ENCODE results near the gene C11orf58. TPM values are rescaled to one million over a fixed set of nuclear protein-coding genes. Genes with fewer than 3 reads are reported as not detected.

The C11orf58 gene
- total and polyA plus RNA-seq, 3 experiments from 2014 or later = 144 to 188 (median 163) TPM

DNA sequence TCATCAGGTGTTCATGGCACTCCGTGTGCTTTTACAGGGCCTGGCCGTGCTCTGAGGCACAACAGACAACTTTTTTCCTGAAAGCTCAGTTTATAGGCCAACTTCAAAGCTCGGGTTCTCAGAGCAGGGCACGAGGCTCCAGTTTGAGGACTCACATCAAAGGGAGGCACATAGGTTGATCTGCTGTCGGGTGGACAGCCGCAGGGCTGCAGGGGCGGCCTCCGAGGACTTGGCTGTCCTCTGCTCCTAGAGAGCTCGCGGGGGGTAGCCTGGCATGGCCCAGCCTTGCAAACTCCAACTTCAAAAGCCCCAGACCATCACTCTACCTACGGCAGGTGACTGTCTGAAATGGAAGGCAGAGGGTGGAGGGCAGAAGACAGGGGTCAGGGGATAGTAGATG lies 31.6 kb downstream of the C11orf58 start:
- ChIA-PET POLR2A (no interaction called here), CTCF (interaction anchor here (1.2 kb wide), 1 partner anchor 10 kb away, joined by 3 read pairs; no protein-coding TSS in a partner anchor)
- H3K27me3 ChIP-seq (ENCODE audit: insufficient read depth, low read length, poor library complexity, severe bottlenecking) = no peaks in the 10 kb centered on the region
- Mint-ChIP-seq H3K4me1 (no peaks in the 10 kb centered on the region), H3K4me3 (no peak overlapping the region), H3K27ac (peak overlapping the region in 1 of 8 donors; percentile 19), H3K36me3 (no peaks in the 10 kb centered on the region), H3K9me3 (no peaks in the 10 kb centered on the region), H3K27me3 (peaks cover 4 to 16% of the 10 kb centered on the region in 2 donors)
- no peak for DNase-seq
- H3K36me3 ChIP-seq (ENCODE audit: insufficient read depth, low read length) = no peaks in the 10 kb centered on the region
- H3K4me3 ChIP-seq (ENCODE audit: low read length) = no peak overlapping the region
- no peaks in the 10 kb centered on the region for H3K9me3 ChIP-seq (ENCODE audit: low read length)
- no peaks in the 10 kb centered on the region for H3K4me1 ChIP-seq (ENCODE audit: insufficient read depth, low read length)
- H3K27ac ChIP-seq (ENCODE audit: low read depth, low read length) = no peak overlapping the region

GRCh38 chr11:16771350-16772140 lies 33.1 kb downstream of the C11orf58 start:
- Mint-ChIP-seq H3K27me3 (peaks cover 4 to 13% of the 10 kb centered on the region in 2 donors), H3K36me3 (no peaks in the 10 kb centered on the region), H3K4me1 (no peaks in the 10 kb centered on the region), H3K27ac (no peak overlapping the region), H3K9me3 (no peaks in the 10 kb centered on the region), H3K4me3 (no peak overlapping the region)
- Histone ChIP-seq H3K27ac (ENCODE audit: low read depth, low read length) (no peak overlapping the region), H3K4me1 (ENCODE audit: insufficient read depth, low read length) (no peaks in the 10 kb centered on the region), H3K4me3 (ENCODE audit: low read length) (no peak overlapping the region), H3K27me3 (ENCODE audit: insufficient read depth, low read length, poor library complexity, severe bottlenecking) (no peaks in the 10 kb centered on the region), H3K9me3 (ENCODE audit: low read length) (no peaks in the 10 kb centered on the region), H3K36me3 (ENCODE audit: insufficient read depth, low read length) (no peaks in the 10 kb centered on the region)
- ChIA-PET POLR2A (no interaction called here), CTCF (interaction anchor here (1.0 to 1.2 kb wide), 2 partner anchors 11 to 14 kb away, joined by 3 to 4 read pairs; no protein-coding TSS in a partner anchor)
- DNase-seq = no peak

GRCh38 chr11:16772141-16772512 lies 33.7 kb downstream of the C11orf58 start:
- no peaks in the 10 kb centered on the region for H3K4me1 ChIP-seq (ENCODE audit: insufficient read depth, low read length)
- H3K36me3 ChIP-seq (ENCODE audit: insufficient read depth, low read length) = no peaks in the 10 kb centered on the region
- no peaks in the 10 kb centered on the region for H3K9me3 ChIP-seq (ENCODE audit: low read length)
- Mint-ChIP-seq H3K27ac (peak overlapping the region in 1 of 8 donors; percentile 6), H3K4me1 (no peaks in the 10 kb centered on the region), H3K9me3 (no peaks in the 10 kb centered on the region), H3K4me3 (no peak overlapping the region), H3K36me3 (no peaks in the 10 kb centered on the region), H3K27me3 (peaks cover 4 to 13% of the 10 kb centered on the region in 2 donors)
- DNase-seq = no peak
- ChIA-PET CTCF (no interaction called here), POLR2A (no interaction called here)
- no peak overlapping the region for H3K27ac ChIP-seq (ENCODE audit: low read depth, low read length)
- no peak overlapping the region for H3K4me3 ChIP-seq (ENCODE audit: low read length)
- H3K27me3 ChIP-seq (ENCODE audit: insufficient read depth, low read length, poor library complexity, severe bottlenecking) = no peaks in the 10 kb centered on the region

DNA sequence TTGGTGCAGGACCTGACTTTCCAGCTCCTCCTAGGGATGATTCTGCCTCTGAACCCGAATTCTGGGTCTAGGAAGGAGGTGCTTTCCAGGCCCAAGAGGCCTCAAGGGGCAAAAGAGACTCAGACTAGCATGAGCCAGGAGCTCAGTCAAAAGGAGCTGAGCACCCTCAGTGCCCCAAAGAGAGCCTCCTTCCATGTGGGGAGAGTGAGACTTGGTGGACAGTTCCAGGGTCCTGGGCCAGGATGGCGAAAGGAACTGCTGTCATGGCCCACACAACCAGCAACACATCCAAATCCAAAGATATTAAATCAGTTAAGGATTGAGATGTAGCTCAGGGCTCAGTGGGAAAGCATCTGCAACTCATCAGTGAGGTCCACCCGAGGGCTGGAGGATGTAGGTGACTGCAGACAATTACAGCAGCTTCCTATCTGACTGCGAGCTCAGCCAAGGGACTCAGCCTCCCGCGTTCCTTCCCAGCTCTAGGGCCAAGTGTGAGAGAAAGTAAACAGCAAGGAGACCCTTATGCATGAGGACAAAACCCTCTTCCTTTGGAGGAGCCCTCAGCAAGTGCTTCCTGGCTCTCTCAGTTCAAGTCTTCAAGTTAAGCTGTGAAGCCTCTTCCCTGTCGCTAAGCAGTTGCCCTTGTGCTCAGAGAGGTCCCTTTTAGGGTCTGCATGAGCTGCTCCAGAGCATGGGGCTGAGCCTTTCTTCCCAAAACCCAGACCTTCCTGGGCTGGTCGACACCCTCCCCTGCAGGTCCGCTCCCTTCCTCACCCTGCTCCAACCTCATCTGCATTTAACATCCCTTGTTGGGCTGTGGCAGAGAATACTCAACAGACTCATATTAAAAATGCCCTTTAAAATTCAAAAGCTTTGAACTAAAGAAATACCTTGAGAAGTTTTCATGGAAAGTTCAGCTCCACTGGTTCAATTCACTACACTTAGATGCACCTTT lies 35.8 kb downstream of the C11orf58 start:
- no peaks in the 10 kb centered on the region for H3K4me1 Mint-ChIP-seq
- DNase-seq = no peak
- H3K4me3 Mint-ChIP-seq = no peak overlapping the region
- no peak overlapping the region for H3K27ac Mint-ChIP-seq
- Histone ChIP-seq H3K36me3 (ENCODE audit: insufficient read depth, low read length) (no peaks in the 10 kb centered on the region), H3K9me3 (ENCODE audit: low read length) (no peaks in the 10 kb centered on the region), H3K4me1 (ENCODE audit: insufficient read depth, low read length) (no peaks in the 10 kb centered on the region), H3K27ac (ENCODE audit: low read depth, low read length) (no peak overlapping the region), H3K4me3 (ENCODE audit: low read length) (no peak overlapping the region), H3K27me3 (ENCODE audit: insufficient read depth, low read length, poor library complexity, severe bottlenecking) (no peaks in the 10 kb centered on the region)
- CTCF ChIA-PET = interaction anchor here (0.5 to 1.7 kb wide), 3 partner anchors 11 to 109 kb away, joined by 3 to 12 read pairs (median 5); no protein-coding TSS in a partner anchor
- POLR2A ChIA-PET = no interaction called here
- no peaks in the 10 kb centered on the region for H3K36me3 Mint-ChIP-seq
- peaks cover 0 to 2% (median 0%) of the 10 kb centered on the region in 5 donors for H3K9me3 Mint-ChIP-seq
- peaks cover 1 to 12% of the 10 kb centered on the region in 2 donors for H3K27me3 Mint-ChIP-seq

GRCh38 chr11:16774936-16775613 lies 36.6 kb downstream of the C11orf58 start:
- Histone ChIP-seq H3K27me3 (ENCODE audit: insufficient read depth, low read length, poor library complexity, severe bottlenecking) (no peaks in the 10 kb centered on the region), H3K4me1 (ENCODE audit: insufficient read depth, low read length) (no peaks in the 10 kb centered on the region), H3K36me3 (ENCODE audit: insufficient read depth, low read length) (no peaks in the 10 kb centered on the region), H3K9me3 (ENCODE audit: low read length) (no peaks in the 10 kb centered on the region), H3K27ac (ENCODE audit: low read depth, low read length) (no peak overlapping the region), H3K4me3 (ENCODE audit: low read length) (no peak overlapping the region)
- no peak overlapping the region for H3K27ac Mint-ChIP-seq
- POLR2A ChIA-PET = no interaction called here
- DNase-seq = no peak
- peaks cover 0 to 2% (median 0%) of the 10 kb centered on the region in 5 donors for H3K9me3 Mint-ChIP-seq
- no peaks in the 10 kb centered on the region for H3K36me3 Mint-ChIP-seq
- H3K4me3 Mint-ChIP-seq = no peak overlapping the region
- no peaks in the 10 kb centered on the region for H3K4me1 Mint-ChIP-seq
- CTCF ChIA-PET = interaction anchor here (1.4 to 1.7 kb wide), 2 partner anchors 10 to 13 kb away, joined by 5 to 12 read pairs; no protein-coding TSS in a partner anchor
- H3K27me3 Mint-ChIP-seq = peaks cover 1 to 5% of the 10 kb centered on the region in 2 donors

DNA sequence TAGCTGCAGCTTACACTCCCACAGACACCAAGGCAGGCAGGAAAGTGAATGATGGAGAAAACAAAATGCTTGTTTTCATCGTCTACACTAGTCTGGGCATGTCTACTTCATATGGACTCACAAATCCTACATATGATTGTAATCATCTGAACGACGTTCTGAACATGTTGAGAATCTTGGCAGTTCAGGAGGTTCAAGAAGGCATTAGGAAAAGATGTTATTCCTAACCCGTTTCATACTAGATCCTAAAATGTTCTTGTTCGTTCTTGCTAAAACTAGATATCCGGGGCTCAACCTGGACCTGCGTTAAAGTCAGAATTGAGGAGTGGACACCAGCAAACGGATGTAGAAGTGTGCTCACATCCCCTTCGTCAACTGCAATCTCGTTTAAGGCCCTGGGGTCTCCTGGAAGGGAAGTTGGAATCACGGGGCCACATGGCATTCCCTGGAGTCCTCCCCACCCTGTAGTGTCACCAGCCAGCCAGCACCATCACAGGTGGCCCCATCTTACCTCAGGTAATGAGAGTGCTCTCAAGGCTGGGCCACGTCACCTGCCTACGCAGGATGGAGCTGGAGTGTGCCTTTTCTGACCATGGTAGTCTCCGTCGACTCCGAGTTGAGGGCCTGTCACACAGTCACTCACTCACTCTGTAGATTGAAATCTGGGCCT lies 37.3 kb downstream of the C11orf58 start:
- H3K4me1 ChIP-seq (ENCODE audit: insufficient read depth, low read length) = no peaks in the 10 kb centered on the region
- no peaks in the 10 kb centered on the region for H3K9me3 ChIP-seq (ENCODE audit: low read length)
- no peaks in the 10 kb centered on the region for H3K36me3 ChIP-seq (ENCODE audit: insufficient read depth, low read length)
- POLR2A ChIA-PET = no interaction called here
- no peak overlapping the region for H3K4me3 ChIP-seq (ENCODE audit: low read length)
- H3K27me3 ChIP-seq (ENCODE audit: insufficient read depth, low read length, poor library complexity, severe bottlenecking) = no peaks in the 10 kb centered on the region
- Mint-ChIP-seq H3K9me3 (peaks cover 0 to 2% (median 0%) of the 10 kb centered on the region in 5 donors), H3K36me3 (no peaks in the 10 kb centered on the region), H3K4me1 (no peaks in the 10 kb centered on the region), H3K4me3 (no peak overlapping the region), H3K27ac (no peak overlapping the region), H3K27me3 (peaks cover 1 to 5% of the 10 kb centered on the region in 2 donors)
- no peak overlapping the region for H3K27ac ChIP-seq (ENCODE audit: low read depth, low read length)
- CTCF ChIA-PET = no interaction called here
- DNase-seq = no peak

GRCh38 chr11:16776711-16777612 lies 38.5 kb downstream of the C11orf58 start:
- Histone ChIP-seq H3K9me3 (ENCODE audit: low read length) (no peaks in the 10 kb centered on the region), H3K27me3 (ENCODE audit: insufficient read depth, low read length, poor library complexity, severe bottlenecking) (no peaks in the 10 kb centered on the region), H3K4me1 (ENCODE audit: insufficient read depth, low read length) (no peaks in the 10 kb centered on the region), H3K4me3 (ENCODE audit: low read length) (no peak overlapping the region), H3K27ac (ENCODE audit: low read depth, low read length) (no peak overlapping the region), H3K36me3 (ENCODE audit: insufficient read depth, low read length) (no peaks in the 10 kb centered on the region)
- Mint-ChIP-seq H3K36me3 (no peaks in the 10 kb centered on the region), H3K27me3 (peaks cover 1 to 2% of the 10 kb centered on the region in 2 donors), H3K9me3 (peaks cover 0 to 2% (median 0%) of the 10 kb centered on the region in 5 donors), H3K27ac (peak overlapping the region in 1 of 8 donors; percentile 23), H3K4me1 (no peaks in the 10 kb centered on the region), H3K4me3 (no peak overlapping the region)
- DNase-seq = no peak
- CTCF ChIA-PET = interaction anchor here (1.4 kb wide), 1 partner anchor 9 kb away, joined by 3 read pairs; no protein-coding TSS in a partner anchor
- POLR2A ChIA-PET = no interaction called here

All from CD8-positive, alpha-beta memory T cell (primary cell).